Body of pancreas (tissue), 4 donors: ENCODE results near the gene AADACL4. TPM values are rescaled to one million over a fixed set of nuclear protein-coding genes. Genes with fewer than 3 reads are reported as not detected.

ENCODE experiments used
- ATAC-seq: fragments of 150-250 bp; one replicate; pipeline ENCODE4 v1.9.1; 2016
- DNase-seq, 4 donors: peaks; one replicate each; pipeline ENCODE4 v3.0.0-alpha.2; 2019
- H3K27ac ChIP-seq, 4 donors: fragments of 200-600 bp; sonication (generic); 1 replicate in 3 of 4; 2 replicates in 1 of 4; pipeline versions ENCODE4 v1.5.1 to v1.6.1; 2016 to 2019; ENCODE audit warnings: mild to moderate bottlenecking in 1 of 4, mixed read lengths in 1 of 4, moderate library complexity in 1 of 4
- H3K27me3 ChIP-seq, 2 donors: fragments of 200-600 bp; sonication (generic); one replicate each; pipeline ENCODE4 v1.6.0; 2016; ENCODE audit warnings: mild to moderate bottlenecking in 1 of 2
- H3K36me3 ChIP-seq, 2 donors: fragments of 200-600 bp; sonication (generic); replicated peaks in 1 of 2; 2 replicates each; pipeline ENCODE4 v1.5.1; 2016; ENCODE audit warnings: low read depth in 2 of 2; ENCODE audit not compliant: insufficient read depth in 1 of 2
- H3K4me1 ChIP-seq: fragments of 200-600 bp; sonication (generic); one replicate; pipeline ENCODE4 v1.6.0; 2016
- H3K4me3 ChIP-seq, 2 donors: fragments of 200-600 bp; sonication (generic); 1 replicate in 1 of 2; 2 replicates in 1 of 2; pipeline ENCODE4 v1.5.1; 2016 to 2019
- H3K9me3 ChIP-seq, 3 donors: fragments of 200-600 bp; sonication (generic); 1 replicate in 2 of 3; 2 replicates in 1 of 3; pipeline ENCODE4 v1.5.1; 2016
- CTCF ChIP-seq, 7 experiments: fragments of 450-650 bp in 4 of 7; fragments of 200-600 bp in 3 of 7; sonication (generic) in 3 of 7; IDR thresholded peaks; one replicate each; pipeline ENCODE4 v1.5.1; 2016 to 2019; ENCODE audit warnings: antibody characterized with exemption in 7 of 7
- POLR2A ChIP-seq, 3 donors: fragments of 450-650 bp; IDR thresholded peaks; one replicate each; pipeline ENCODE4 v1.6.1; 2016; ENCODE audit warnings: antibody characterized with exemption in 3 of 3, mild to moderate bottlenecking in 2 of 3
- WGBS, 2 donors: methylation state at CpG; one replicate each; pipeline ENCODE4 v1.1.5; 2017; 5-methylcytosine and 5-hydroxymethylcytosine counted together
- intact Hi-C: fragments of 100-400 bp; cut with DNase I; formaldehyde crosslinking; loops from one replicate; pipeline ENCODE4 v1.15.1; 2023
- total RNA-seq, 2 donors: library from RNA; depleted of rRNA; stranded (reverse); fragments of >200 nt; gene quantifications; one replicate each; pipeline ENCODE4 v1.1.0, GENCODE V29; 2016

Gene AADACL4
- total RNA-seq, 2 donors from 2014 or later: not detected

DNA sequence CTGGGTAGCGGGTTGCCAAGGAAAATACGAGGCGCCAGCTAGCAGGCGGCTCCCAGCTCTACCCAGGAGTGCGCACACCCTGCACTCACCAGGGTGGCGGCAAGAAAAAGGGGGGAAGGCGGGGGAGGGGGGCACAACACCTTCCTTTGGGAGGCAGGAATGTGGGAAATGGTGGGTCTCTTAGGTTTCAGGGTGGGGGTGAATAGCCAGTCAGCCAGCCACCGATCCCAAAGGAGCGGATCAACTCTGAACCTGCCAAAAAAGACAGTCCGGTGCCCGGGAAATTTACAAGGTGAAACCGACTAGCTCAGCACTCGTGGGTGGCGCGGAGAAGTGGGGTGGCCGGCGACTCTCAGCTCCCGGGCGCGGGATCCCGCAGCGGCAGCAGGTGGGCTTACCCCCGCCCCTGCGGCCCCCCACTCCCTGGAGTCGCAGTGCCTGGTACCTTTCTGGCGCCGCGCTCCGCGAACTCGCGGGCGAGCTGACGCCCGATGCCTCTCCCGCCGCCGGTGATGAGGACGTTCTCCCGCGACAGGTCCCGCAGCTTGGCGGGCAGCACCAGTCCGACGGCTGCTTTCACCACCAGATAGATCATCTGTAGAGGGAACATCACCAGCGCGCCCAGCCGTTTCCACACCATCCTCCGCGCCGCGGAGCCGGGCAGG, 27.0 kb upstream of the AADACL4 start:
- H3K4me1 ChIP-seq: peaks cover 66% of the 10 kb centered on the region
- H3K4me3 ChIP-seq: peak overlapping the region; percentile 43 to 80
- no peaks in the 10 kb centered on the region for H3K27me3 ChIP-seq
- TF ChIP-seq CTCF (IDR thresholded peaks at IDR 0.05) (no peak), POLR2A (IDR thresholded peaks at IDR 0.05) (no peak)
- ATAC-seq (peak; percentile 1), DNase-seq (peak; percentile 48 to 58 (median 53))
- H3K9me3 ChIP-seq: no peaks in the 10 kb centered on the region
- H3K36me3 ChIP-seq: peaks cover 0 to 3% of the 10 kb centered on the region in 2 donors
- 1% methylated on average over 32 to 44 of the region's 53 CpGs for WGBS, 2 donors
- intact Hi-C loops: no loop called here
- H3K27ac ChIP-seq: peak overlapping the region; percentile 93 to 99 (median 98)

DNA sequence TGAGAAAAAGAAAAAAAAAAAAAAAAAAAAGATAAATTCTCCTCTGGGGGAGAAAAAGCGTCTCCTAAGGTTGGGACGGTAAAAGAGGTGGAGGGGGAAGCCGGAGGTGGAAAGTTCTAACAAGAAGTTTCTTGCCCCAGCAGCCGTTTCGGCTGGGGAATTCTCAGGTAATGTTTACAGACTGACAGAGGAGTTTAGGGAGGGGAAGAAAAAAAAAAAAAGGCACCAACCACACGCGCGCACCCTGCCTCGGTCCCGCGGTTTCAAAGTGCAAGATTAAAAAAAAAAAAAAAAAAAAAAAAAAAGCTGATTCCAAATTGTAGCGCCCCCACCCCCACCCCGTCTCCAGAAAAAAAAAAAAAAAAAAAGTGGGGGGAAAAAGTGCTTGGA, 26.4 kb upstream of the AADACL4 start:
- TF ChIP-seq POLR2A (IDR thresholded peaks at IDR 0.05) (peak in 2 of 3 donors; percentile 65 to 69), CTCF (IDR thresholded peaks at IDR 0.05) (no peak)
- 0% methylated on average over 12 to 13 of the region's 13 CpGs for WGBS, 2 donors
- ATAC-seq (peak; percentile 56), DNase-seq (peak; percentile 73 to 80 (median 79))
- Histone ChIP-seq H3K36me3 (peaks cover 0 to under 1% of the 10 kb centered on the region in 2 donors), H3K4me3 (peak overlapping the region; percentile 47 to 80), H3K27ac (peak overlapping the region; percentile 84 to 99 (median 95)), H3K27me3 (no peaks in the 10 kb centered on the region), H3K4me1 (peaks cover 66% of the 10 kb centered on the region), H3K9me3 (no peaks in the 10 kb centered on the region)
- intact Hi-C loops: no loop called here

DNA sequence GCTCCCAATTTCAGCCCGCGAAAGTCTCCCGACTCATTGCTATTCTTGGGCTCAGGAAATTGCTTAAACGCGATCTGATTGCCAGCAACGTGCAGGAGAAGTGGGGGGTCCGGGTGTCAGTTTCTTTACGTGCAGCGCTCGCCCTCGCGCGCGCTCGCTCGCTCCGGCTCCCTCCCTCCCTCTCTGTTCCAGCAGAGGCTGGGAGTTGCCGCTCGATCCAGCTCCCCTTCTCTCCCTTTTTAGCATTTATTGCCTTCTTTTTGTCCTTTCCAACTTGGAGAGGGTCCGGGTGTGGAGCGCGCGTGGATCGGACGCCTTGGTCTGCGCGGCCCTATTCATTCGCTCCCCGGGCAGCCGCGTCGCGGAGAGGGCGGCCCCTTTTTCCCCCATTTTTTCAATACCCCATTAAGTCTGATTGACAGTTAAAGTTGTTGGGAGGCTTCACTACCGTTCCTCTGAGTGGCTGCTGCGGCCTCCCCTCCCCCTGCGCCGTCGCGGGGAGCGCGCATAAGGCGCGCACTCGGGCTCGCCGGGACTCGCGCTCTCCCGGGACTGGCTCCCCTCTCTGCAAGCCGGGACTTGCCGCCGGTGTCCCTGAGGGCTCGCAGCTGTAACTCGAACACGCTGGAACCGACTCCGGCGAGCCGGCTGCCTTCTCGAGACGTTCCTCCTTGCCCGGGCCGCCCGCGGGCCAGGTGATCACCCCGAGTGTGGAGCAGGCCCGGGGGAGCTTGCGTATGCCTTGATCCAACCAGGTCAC, 25.8 kb upstream of the AADACL4 start, which contains the start of gene DHRS3:
TSS of gene DHRS3 (minus strand) at position 310 of the 760 bp plus-strand sequence. CDS start 862 bp downstream, outside the sequence.
- H3K9me3 ChIP-seq: no peaks in the 10 kb centered on the region
- no peaks in the 10 kb centered on the region for H3K36me3 ChIP-seq
- WGBS, 2 donors: 0 to 1% methylated on average over 53 to 69 of the region's 69 CpGs
- no peaks in the 10 kb centered on the region for H3K27me3 ChIP-seq
- peak; percentile 83 to 88 (median 86) for DNase-seq
- intact Hi-C loops: no loop called here
- TF ChIP-seq POLR2A (IDR thresholded peaks at IDR 0.05) (peak; percentile 82 to 91 (median 89)), CTCF (IDR thresholded peaks at IDR 0.05) (peak in 2 of 7 experiments; percentile 8 to 15)
- peak within 1 kb of the TSS; percentile 47 to 80 for H3K4me3 ChIP-seq
- ATAC-seq: peak; percentile 61
- peak within 1 kb of the TSS; percentile 93 to 99 (median 98) for H3K27ac ChIP-seq
- peaks cover 65% of the 10 kb centered on the region for H3K4me1 ChIP-seq

GRCh38 chr1:12618661-12618964, 25.3 kb upstream of the AADACL4 start:
- Histone ChIP-seq H3K9me3 (no peaks in the 10 kb centered on the region), H3K4me3 (peak overlapping the region; percentile 47), H3K36me3 (no peaks in the 10 kb centered on the region), H3K27me3 (no peaks in the 10 kb centered on the region), H3K4me1 (peaks cover 60% of the 10 kb centered on the region), H3K27ac (peak overlapping the region; percentile 84 to 99 (median 95))
- no peak for DNase-seq
- ATAC-seq: no peak
- peak in 1 of 3 donors; percentile 38 for TF ChIP-seq POLR2A (IDR thresholded peaks at IDR 0.05)
- no peak for TF ChIP-seq CTCF (IDR thresholded peaks at IDR 0.05)
- intact Hi-C loops: no loop called here
- 0 to 1% methylated on average over 6 of the region's 6 CpGs for WGBS, 2 donors
